SU-DHL-6 (cell line): ENCODE measurements around the gene TIMM22.

ENCODE experiments used
- H2AFZ ChIP-seq: fragments of 200-600 bp; sonication (generic); 2 replicates; pipeline ENCODE4 v1.6.1; 2014; ENCODE audit warnings: low read depth, mild to moderate bottlenecking, moderate library complexity, mixed read lengths, antibody characterized with exemption, low read length; ENCODE audit not compliant: severe bottlenecking
- H3F3A ChIP-seq: fragments of 200-600 bp; shearing (Covaris generic); 2 replicates; pipeline ENCODE4 v1.6.0; 2016; ENCODE audit warnings: antibody characterized with exemption, mild to moderate bottlenecking; ENCODE audit not compliant: insufficient read depth
- H3K27ac ChIP-seq: fragments of 200-600 bp; sonication (generic); 2 replicates; pipeline ENCODE4 v1.5.1; 2016; ENCODE audit warnings: low read depth, mild to moderate bottlenecking, low read length, moderate library complexity, mixed read lengths
- H3K27me3 ChIP-seq: fragments of 200-600 bp; sonication (generic), shearing (Covaris generic); 2 replicates; pipeline ENCODE4 v1.6.0; 2014; ENCODE audit warnings: mild to moderate bottlenecking, low read length
- H3K36me3 ChIP-seq: fragments of 200-600 bp; sonication (generic); 2 replicates; pipeline ENCODE4 v1.6.1; 2014; ENCODE audit warnings: mild to moderate bottlenecking, low read length, mixed read lengths
- H3K4me2 ChIP-seq: fragments of 300-600, 200-600 bp; shearing (Covaris generic), sonication (generic); 2 replicates; pipeline ENCODE4 v1.6.0; 2014; ENCODE audit warnings: low read length, low read depth, mild to moderate bottlenecking; ENCODE audit not compliant: poor library complexity, severe bottlenecking
- H3K4me3 ChIP-seq: fragments of 200-600 bp; sonication (generic); 2 replicates; pipeline ENCODE4 v1.5.1; 2014; ENCODE audit warnings: antibody characterized with exemption, low read length, mild to moderate bottlenecking, mixed read lengths; ENCODE audit not compliant: insufficient read depth, poor library complexity, severe bottlenecking
- H3K79me2 ChIP-seq: fragments of 200-600 bp; sonication (generic); 2 replicates; pipeline ENCODE4 v1.6.1; 2014; ENCODE audit warnings: mild to moderate bottlenecking, low read length, moderate library complexity; ENCODE audit not compliant: insufficient read depth
- H3K9ac ChIP-seq: fragments of 200-600 bp; sonication (generic); 2 replicates; pipeline ENCODE4 v1.7.0; 2014; ENCODE audit warnings: mild to moderate bottlenecking, low read length
- H3K9me2 ChIP-seq: fragments of 200-600 bp; sonication (generic); replicated peaks from 2 replicates; pipeline ENCODE4 v1.6.1; 2014; ENCODE audit warnings: low read length; ENCODE audit not compliant: insufficient read depth
- H3K9me3 ChIP-seq: fragments of 200-600 bp; sonication (generic); 2 replicates; pipeline ENCODE4 v1.6.1; 2014; ENCODE audit warnings: low read length, mixed read lengths; ENCODE audit not compliant: insufficient read depth
- H4K20me1 ChIP-seq: fragments of 200-600 bp; sonication (generic); 2 replicates; pipeline ENCODE4 v1.6.1; 2014; ENCODE audit warnings: low read depth, mild to moderate bottlenecking, antibody characterized with exemption, low read length, moderate library complexity, mixed read lengths
- EZH2phosphoT487 ChIP-seq: fragments of 200-600 bp; sonication (generic), shearing (Covaris generic); conservative IDR thresholded peaks from 2 replicates; pipeline ENCODE4 v1.6.1; 2018; ENCODE audit warnings: mild to moderate bottlenecking, antibody characterized with exemption, low read length, moderate library complexity, mixed read lengths
- TF ChIP-seq, protein P1 (sequence below): fragments of 200-600 bp; sonication (generic); IDR thresholded peaks from one replicate; pipeline ENCODE4 v1.5.1; 2017; ENCODE audit warnings: antibody characterized with exemption, mild to moderate bottlenecking, low read length, moderate library complexity; ENCODE audit not compliant: insufficient read depth, poor library complexity, severe bottlenecking

The TIMM22 gene

DNA sequence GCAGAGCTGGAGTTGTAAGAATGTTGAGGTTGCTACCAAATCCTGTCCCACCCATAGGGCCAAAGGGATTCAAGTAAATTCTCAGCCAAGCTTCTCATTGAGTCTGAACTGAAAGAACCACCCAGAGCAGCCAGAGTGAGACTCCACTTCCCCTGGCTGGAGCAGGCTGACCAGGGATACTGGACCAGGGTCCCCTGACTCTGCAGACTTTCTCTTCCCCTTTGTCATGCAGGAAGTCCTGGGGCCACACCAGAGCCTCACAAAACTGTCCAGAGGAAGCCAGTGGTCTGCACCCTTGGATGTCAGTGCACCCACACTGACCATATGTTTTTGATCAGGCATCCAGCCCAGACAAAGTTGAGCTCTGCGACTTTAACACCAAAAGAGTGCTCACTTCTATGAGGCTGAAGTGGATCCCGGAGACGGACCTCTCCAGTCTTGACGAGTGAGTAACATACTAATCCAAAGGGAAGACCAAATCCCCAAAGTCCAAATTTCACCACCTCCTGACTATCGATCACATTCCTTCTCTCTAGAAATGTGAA lies 21.5 kb upstream of the TIMM22 start:
- Histone ChIP-seq H3K4me3 (no peak overlapping the region), H3F3A (peaks cover 5% of the 10 kb centered on the region; the same call in 1 of the 2 replicates), H3K4me2 (no peak overlapping the region)

GRCh38 chr17:976312-976711 lies 20.6 kb upstream of the TIMM22 start:
- no peaks in the 10 kb centered on the region for H3K36me3 ChIP-seq
- peaks cover 13% of the 10 kb centered on the region; the same call in 1 of the 2 replicates for H3F3A ChIP-seq
- no peaks in the 10 kb centered on the region; the same call in 1 of the 2 replicates for H4K20me1 ChIP-seq
- H3K4me2 ChIP-seq = no peak overlapping the region
- H3K9me2 ChIP-seq = no peaks in the 10 kb centered on the region
- no peak overlapping the region for H3K9ac ChIP-seq
- H3K4me3 ChIP-seq = no peak overlapping the region
- no peak overlapping the region for H3K27ac ChIP-seq
- H3K27me3 ChIP-seq = no peaks in the 10 kb centered on the region
- TF ChIP-seq, protein P1, sequence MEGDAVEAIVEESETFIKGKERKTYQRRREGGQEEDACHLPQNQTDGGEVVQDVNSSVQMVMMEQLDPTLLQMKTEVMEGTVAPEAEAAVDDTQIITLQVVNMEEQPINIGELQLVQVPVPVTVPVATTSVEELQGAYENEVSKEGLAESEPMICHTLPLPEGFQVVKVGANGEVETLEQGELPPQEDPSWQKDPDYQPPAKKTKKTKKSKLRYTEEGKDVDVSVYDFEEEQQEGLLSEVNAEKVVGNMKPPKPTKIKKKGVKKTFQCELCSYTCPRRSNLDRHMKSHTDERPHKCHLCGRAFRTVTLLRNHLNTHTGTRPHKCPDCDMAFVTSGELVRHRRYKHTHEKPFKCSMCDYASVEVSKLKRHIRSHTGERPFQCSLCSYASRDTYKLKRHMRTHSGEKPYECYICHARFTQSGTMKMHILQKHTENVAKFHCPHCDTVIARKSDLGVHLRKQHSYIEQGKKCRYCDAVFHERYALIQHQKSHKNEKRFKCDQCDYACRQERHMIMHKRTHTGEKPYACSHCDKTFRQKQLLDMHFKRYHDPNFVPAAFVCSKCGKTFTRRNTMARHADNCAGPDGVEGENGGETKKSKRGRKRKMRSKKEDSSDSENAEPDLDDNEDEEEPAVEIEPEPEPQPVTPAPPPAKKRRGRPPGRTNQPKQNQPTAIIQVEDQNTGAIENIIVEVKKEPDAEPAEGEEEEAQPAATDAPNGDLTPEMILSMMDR = no peak
- TF ChIP-seq EZH2phosphoT487 = no peak
- no peaks in the 10 kb centered on the region for H3K79me2 ChIP-seq
- H2AFZ ChIP-seq = no peak overlapping the region
- H3K9me3 ChIP-seq = no peaks in the 10 kb centered on the region

More for the DNA sequence above, 21.5 kb upstream of the TIMM22 start:
- Histone ChIP-seq H4K20me1 (no peaks in the 10 kb centered on the region; the same call in 1 of the 2 replicates), H3K9me2 (no peaks in the 10 kb centered on the region), H3K9me3 (no peaks in the 10 kb centered on the region), H3K27ac (no peak overlapping the region), H3K79me2 (no peaks in the 10 kb centered on the region), H3K27me3 (no peaks in the 10 kb centered on the region), H3K36me3 (no peaks in the 10 kb centered on the region), H3K9ac (no peak overlapping the region), H2AFZ (no peak overlapping the region)
- TF ChIP-seq, protein P1 = no peak
- TF ChIP-seq EZH2phosphoT487 = no peak

DNA sequence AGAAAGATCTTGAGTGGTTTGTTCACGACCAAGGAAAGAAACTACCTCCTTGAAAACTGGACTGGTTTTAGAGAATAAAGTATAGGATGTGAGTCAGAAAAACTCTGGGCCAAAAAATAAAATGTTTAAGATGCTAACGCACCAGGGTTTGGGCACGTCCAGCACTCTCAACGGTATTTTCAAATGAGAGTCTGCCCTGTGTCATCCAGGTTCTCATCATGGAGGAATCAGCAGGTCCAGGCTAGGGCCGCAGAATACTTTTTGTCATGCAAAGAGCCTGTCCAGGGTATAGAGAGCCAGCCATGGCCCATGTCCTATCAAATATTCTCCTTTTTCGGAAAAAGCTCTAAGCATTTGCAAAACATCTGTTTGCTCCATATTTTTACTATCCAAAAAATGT lies 19.8 kb upstream of the TIMM22 start:
- no peaks in the 10 kb centered on the region for H3K9me3 ChIP-seq
- H3K36me3 ChIP-seq = no peaks in the 10 kb centered on the region
- TF ChIP-seq EZH2phosphoT487 = no peak
- TF ChIP-seq, protein P1 = no peak
- no peaks in the 10 kb centered on the region for H3K9me2 ChIP-seq
- no peak overlapping the region for H2AFZ ChIP-seq
- H3F3A ChIP-seq = peaks cover 14% of the 10 kb centered on the region; the same call in 1 of the 2 replicates
- no peak overlapping the region for H3K27ac ChIP-seq
- H3K4me2 ChIP-seq = no peak overlapping the region
- H3K27me3 ChIP-seq = no peaks in the 10 kb centered on the region
- H3K4me3 ChIP-seq = no peak overlapping the region
- H4K20me1 ChIP-seq = no peaks in the 10 kb centered on the region; the same call in 1 of the 2 replicates
- no peaks in the 10 kb centered on the region for H3K79me2 ChIP-seq
- H3K9ac ChIP-seq = no peak overlapping the region
